Fibroblast of skin of back (primary cell): Measurements from ENCODE around the gene RNF111.
A peak's percentile ranks its signal among the peaks of the same experiment; 100 is the strongest.

ENCODE experiments used
- DNase-seq: peaks from one replicate; pipeline ENCODE4 v3.0.0-alpha.2; 2013

RNF111 gene

GRCh38 chr15:59001946-59002345 lies 14.5 kb downstream of the RNF111 start:
- no peak for DNase-seq

DNA sequence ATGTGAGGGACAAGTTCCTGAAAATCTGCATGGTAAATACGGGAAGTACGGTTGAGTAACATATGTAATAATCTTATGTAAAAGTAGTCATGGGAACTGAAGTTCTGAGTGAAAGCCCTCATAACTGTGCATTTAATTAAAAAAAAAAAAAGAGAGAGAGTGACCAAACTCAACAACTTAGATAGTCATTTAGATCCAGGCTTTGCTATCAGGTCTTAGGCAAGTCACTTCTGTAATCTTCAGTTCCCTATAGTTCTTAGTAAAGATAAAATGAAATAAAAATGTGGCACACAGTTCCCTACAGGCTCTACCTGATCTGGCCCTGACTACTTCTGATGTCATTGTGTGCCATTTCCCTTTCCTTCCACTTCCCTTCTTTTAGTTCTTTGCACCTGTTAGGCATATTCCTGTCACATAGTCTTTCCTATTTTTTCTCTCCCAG lies 15.0 kb downstream of the RNF111 start:
- DNase-seq = no peak

- DNase-seq = no peak
Measured at GRCh38 chr15:59005579-59005978, 18.1 kb downstream of the RNF111 start.

DNA sequence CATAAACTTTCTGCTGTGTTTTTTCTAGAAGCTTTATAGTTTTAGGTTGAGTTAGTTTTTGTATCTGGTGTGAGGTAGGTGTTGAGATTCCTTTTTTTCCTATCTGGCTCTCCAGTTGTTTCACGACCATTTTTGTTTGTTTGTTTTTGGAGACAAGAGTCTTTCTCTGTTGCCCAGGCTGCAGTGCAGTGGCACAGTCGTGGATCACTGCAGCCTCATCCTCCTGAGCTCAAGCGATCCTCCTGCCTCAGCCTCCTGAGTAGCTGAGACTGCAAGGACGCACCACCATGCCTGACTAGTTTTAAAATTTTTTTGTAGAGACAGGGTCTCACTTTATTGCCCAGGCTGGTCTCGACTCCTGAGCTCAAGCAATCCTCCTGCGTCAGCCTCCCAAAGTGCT lies 20.6 kb downstream of the RNF111 start:
- no peak for DNase-seq

DNA sequence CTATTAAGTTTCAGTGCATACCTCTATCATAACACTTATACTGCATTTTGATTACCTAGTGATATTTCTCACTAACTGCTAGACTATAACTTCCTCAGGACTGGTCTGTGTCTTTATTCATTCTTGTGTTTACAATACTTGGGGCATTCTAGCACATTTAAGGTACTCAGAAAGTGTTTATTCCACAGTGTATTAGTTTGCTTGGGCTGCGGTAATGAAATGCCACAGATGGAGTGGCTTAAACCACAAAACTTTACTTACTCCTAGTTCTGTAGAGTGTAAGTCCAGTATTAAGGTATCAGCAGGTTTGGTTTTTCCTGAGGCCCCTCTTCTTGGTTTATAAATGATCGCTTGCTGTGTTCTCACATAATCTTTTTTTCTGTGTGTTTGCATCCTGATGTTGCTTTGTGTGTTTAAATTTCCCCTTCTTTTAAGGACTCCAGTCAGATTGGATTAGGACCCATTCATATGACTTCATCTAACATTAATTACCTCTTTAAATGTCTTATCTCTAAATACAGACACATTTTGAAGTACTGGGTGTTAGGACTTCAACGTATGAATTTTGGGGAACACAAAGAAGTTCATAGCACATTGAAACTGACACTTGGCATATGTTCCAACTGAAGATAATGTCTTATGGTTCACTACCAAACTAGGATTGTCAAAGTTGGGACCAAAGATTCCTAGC lies 23.9 kb downstream of the RNF111 start:
- DNase-seq = no peak

DNA sequence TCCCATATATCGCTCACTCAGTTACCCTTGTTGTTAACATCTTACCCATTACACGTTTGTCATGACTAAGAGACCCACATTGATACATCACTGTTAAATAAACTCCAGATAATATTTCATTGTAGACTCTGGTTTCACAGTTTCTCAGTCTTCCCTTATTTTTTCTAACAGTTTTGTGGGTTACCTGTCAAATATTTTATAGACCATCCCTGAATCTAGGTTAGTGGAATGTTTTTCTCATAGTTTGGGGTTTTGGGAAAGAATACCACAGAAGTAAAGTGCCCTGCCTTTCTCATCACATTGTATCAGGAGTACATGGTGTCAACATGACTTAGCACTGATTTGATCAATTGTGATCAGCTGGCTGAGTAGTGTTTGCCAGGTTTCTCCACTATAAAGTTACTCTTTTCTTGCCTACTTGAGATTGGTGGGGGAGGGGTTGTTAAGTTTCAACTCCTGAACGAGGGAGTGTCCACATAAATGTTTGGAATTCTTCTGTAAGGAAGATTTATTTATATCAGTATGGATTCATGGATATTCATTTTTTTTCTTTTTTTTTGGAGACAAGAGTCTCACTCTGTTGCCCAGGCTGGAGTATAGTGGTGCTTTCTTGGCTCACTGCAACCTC lies 25.9 kb downstream of the RNF111 start:
- DNase-seq = peak; percentile 35

GRCh38 chr15:59014068-59014467 lies 26.6 kb downstream of the RNF111 start:
- no peak for DNase-seq

DNA sequence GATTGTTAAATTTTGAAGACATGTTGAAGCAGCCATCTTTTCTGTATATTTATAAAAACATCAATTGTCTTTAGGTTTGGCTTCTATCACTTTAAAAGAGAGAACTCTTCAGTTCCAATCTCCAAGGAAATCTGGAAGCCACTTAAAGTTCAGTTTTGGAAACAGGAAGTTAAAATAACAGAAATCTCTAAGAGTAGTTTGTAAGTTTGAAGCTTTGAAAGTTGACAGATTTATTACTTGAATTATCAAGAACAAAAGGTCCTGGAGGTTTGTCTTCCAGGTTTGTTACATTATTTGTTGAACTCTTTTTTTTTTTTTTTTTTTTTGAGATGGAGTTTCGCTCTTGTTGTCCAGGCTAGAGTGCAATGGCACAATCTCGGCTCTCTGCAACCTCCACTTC lies 30.0 kb downstream of the RNF111 start:
- DNase-seq = no peak

DNA sequence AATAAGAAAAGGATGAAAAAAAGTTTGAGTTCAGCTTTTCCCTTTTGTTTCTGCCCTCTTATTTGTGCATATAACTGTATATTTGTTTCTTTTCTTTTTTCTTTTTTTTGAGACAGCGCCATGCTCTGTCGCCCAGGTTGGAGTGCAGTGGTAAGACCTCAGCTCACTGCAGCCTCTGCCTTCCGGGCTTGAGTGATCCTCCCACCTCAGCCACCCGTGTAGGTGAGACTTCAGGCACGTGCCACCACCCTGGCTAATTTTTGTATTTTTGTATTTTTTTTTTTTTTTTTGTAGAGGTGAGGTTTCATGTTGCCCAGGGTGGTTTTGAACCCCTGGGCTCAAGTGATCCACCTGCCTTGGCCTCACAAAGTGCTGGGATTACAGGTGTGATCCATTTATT lies 31.4 kb downstream of the RNF111 start:
- no peak for DNase-seq

DNA sequence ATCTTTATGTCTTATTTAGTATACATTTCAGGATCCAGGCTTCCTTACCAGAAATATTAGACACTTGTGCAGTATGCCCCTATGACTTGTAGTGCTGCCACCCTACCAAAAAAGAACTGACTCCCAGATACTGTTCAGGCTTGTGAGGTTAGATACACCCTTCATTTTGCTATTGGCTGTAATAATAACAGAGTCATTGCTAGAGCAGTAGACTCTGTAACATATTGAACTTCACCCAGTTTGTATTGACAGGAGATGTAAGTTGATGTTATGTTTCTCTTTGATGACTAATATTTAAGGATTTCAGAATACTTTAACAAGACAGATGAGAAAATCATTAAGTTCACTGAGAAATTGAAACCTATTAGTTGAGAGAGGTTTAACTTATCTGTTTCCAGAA lies 32.9 kb downstream of the RNF111 start:
- peak; percentile 12 for DNase-seq

DNA sequence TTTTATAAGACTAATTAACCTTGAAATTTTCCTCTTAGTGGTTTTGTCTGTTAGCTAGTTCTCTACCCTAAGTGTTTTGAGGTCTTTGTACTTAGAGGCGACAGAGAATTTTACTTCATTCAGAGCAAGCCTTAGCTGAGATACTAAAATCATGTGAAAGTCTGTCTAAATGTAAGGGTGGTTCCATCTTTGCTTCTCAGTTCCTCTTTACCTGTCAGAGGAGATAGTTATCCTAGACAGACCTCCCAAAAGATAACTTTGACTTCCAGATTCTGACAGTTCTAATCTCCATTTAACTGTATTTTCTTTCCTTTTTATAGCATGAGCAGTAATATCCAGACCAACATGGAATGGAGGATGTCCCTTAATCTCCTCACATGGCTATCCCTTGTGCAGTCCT lies 34.7 kb downstream of the RNF111 start:
- DNase-seq = no peak

DNA sequence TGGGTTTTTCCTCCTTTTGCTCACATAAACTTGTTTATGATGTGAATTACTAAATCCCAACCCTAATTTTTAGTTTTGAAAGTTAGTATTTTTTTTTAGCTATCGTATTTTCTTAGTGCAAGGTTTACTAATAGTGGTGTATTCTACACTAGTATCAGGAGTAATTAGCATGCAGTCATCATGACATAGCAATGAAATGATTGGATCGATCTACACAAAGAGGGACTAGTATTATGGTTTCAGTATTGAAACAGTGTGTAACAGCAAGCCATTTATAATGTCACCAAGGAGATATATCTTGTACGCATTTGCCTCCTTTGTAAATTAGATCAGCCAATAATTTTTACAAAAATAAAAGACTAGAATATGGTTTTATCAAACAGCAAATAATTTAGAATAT lies 38.7 kb downstream of the RNF111 start:
- no peak for DNase-seq

DNA sequence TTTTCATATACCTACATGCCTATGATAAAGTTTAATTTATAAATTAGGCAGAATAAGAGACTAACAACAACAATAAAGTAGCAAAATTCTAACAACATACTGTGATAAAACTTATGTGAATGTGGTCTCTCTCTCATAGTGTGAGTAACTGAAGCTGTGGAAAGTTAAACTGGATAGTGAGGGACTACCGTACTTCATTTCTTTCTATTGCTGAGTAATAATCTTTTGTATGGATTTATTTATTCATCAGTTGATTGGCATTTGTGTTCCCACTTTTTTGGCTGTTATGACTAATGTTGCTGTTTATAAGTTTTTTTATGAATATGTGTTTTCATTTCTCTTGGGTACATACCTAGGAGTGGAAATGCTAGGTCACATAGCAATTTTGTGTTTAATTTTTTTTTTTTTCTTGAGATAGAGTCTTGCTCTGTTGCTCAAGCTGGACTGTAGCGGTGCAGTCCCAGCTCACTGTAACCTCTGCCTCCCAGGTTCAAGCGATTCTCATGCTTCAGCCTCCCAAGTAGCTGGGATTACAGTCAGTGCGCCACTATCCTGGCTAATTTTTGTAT lies 41.0 kb downstream of the RNF111 start:
- DNase-seq = no peak

GRCh38 chr15:59029554-59029953 lies 42.1 kb downstream of the RNF111 start:
- DNase-seq = no peak

GRCh38 chr15:59035201-59035600 lies 47.7 kb downstream of the RNF111 start:
- DNase-seq = no peak

GRCh38 chr15:59039225-59039624 lies 51.8 kb downstream of the RNF111 start:
- DNase-seq = no peak

- DNase-seq = no peak
Measured at GRCh38 chr15:59042041-59042440, 54.6 kb downstream of the RNF111 start.

DNA sequence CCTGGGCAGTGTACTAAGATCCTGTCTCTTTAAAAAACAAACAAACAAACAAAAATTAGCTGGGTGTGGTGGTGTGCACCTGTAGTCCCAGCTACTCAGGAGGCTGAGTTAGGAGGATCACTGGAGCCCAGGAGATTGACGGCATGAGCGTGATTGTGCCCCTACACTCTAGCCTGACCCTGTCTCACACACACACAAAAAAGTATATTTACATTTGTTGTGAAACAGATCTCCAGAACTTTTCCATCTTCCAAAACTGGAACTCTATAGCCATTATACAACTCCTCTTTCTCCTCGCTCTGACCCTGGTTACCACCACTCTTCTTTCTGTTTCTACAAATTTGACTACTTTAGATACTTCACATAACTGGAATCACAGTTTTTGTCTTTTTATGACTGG lies 61.4 kb downstream of the RNF111 start:
- no peak for DNase-seq

GRCh38 chr15:59051873-59052861 lies 64.7 kb downstream of the RNF111 start:
- no peak for DNase-seq

- no peak for DNase-seq
Measured at GRCh38 chr15:59052915-59053407, 65.5 kb downstream of the RNF111 start.

DNA sequence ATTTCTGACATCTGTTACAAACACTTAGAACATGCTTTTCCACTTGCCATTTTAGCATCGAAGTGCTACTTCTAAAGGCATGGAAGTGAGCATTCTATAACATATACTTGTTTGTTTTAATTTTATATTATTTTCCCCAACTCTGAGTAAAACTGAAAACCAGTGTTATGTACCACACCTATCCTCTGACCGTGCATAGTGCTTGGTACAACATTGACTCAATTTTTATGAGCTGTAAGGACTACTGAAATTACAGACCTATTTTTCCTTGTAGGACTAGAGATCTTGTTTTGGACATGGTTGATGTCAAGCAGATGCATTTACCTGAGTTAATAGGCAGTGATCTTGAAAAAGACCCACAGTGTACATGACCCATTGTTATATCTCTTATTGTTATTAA lies 66.0 kb downstream of the RNF111 start:
- DNase-seq = no peak

DNA sequence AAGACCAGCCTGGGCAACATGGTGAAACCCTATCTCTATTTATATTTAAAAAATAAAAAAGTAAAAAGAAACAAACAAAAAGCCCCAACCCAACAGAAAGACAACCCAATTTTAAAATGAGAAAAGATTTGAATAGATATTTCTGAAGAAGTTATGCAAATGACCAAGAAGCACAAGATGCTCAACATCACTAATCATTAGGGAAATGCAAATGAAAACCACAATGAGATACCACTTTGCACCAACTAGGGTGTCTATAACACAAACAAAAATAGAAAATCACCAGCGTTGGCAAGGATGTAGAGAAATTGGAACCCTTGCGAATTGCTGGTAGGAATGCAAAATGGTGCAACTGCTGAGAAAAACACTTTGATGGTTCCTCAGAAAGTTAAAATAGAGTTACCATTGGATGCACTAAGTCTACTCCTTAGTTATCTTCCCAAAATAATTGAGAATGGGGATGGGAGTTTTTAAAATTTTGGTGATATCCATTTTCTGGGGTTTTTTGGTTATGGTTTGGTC lies 71.7 kb downstream of the RNF111 start:
- no peak for DNase-seq

- no peak for DNase-seq
Measured at GRCh38 chr15:59060348-59060747, 72.9 kb downstream of the RNF111 start.
